LNCAP (cell line): ENCODE measurements around the gene TTC28.

Experiments used
- TF ChIP-seq, protein P1 (sequence below): fragments of 450-650 bp; IDR thresholded peaks from 2 replicates; pipeline ENCODE4 v1.5.1; 2017; ENCODE audit warnings: mild to moderate bottlenecking

TTC28 gene

DNA sequence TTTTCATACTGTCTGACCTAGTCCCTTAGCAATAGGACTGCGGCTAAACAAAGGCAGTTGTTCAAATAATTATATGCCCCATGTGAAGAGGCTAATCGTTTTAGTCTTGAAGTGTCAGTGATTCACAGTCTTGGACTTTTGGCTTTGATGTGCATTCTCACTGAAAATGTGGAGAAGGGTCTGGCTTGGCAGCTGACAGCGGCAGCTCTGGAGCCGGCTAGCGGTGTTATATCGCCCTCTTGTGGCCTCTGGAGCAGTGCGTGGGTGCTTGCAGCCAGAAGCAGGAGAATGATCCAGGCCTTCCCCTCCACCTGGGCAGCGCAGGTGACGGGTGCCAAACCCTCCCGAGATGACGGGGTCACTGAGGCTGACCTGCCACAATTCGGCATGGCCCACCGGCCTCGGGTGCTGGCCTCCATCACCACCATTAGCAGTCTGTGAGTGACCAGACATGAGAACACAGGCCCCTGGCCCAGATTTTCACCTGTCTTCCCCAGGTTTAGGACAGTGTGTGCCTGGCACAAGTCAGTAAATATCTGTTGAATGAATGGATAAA is 670.3 kb downstream of the TTC28 start:
- TF ChIP-seq, protein P1, sequence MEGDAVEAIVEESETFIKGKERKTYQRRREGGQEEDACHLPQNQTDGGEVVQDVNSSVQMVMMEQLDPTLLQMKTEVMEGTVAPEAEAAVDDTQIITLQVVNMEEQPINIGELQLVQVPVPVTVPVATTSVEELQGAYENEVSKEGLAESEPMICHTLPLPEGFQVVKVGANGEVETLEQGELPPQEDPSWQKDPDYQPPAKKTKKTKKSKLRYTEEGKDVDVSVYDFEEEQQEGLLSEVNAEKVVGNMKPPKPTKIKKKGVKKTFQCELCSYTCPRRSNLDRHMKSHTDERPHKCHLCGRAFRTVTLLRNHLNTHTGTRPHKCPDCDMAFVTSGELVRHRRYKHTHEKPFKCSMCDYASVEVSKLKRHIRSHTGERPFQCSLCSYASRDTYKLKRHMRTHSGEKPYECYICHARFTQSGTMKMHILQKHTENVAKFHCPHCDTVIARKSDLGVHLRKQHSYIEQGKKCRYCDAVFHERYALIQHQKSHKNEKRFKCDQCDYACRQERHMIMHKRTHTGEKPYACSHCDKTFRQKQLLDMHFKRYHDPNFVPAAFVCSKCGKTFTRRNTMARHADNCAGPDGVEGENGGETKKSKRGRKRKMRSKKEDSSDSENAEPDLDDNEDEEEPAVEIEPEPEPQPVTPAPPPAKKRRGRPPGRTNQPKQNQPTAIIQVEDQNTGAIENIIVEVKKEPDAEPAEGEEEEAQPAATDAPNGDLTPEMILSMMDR = peak; percentile 96

DNA sequence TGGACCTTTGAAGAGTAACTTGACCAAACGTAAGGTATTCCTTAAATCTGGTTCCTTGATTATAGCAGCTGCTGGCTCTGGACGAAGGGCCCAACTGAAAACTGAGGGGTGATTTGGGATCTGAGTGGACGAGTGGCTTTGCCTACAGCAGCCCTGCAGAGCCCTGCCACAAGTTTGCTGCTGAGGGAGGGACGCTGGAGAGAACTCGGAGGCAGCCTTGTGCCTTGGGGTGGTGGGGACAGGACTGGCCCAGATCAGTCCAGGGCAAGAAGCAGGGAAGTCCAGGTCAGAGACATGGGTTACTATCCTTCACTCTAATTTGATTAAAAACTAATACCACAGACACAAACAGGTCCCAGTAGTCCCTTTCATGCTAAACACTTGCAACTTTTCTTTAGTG is 671.0 kb downstream of the TTC28 start:
- TF ChIP-seq, protein P1 = no peak

DNA sequence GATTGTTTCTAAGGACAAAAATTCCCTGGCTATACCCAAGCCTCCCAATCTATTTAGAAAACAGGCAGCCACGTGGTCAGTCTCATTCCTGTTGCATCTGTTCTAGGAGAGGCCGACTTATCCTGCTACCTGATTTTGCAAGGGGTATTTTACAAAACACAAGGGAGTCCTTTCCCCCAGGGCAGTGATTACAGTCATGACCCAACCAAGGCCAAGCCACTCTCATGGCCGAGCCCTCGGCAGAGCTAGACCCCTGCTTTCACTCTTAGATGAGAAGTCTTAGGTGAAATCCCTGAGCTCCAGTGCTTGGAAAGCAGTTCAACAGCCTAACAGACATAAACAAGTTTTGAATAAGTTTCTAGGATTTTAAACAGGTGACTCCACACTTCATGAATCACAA is 671.6 kb downstream of the TTC28 start:
- TF ChIP-seq, protein P1 = no peak

DNA sequence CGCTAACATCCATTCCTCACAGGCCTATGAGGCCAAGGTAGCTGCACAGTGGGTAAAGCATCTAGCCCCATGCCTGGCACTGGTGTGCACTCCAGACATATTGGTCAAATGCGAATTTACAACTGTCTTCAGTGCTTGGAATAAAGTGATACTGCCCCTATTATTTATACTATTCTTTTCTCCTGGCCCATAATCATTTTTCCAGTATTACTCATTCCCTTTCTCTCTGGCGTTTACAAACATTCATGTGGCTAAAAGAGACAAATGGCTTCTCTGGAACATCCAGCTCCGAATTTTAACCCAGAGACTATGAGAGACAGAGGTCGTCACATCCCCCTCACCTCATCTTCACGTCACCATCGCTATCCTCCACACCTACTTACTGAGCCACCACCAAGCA is 673.4 kb downstream of the TTC28 start:
- TF ChIP-seq, protein P1 = no peak

DNA sequence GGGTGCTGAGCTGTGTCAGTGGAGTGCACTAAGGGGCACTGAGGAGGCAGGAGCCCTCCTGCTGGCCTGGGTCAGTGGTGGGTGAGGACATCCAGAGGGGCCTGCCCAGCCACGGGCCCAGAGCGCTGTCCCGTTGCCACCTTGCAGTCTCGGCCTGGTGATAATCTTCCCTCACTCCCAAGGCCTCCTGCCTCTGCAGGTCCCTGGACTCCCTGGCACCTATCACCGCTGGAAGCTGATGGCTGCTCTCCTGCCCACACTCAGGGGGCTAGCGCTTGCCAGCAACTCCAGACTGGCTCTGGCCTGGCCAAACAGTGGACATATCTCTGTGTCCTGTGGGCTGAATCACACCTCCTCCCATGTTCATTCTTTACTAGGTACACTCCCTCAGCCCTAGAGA is 674.1 kb downstream of the TTC28 start:
- TF ChIP-seq, protein P1 = no peak

DNA sequence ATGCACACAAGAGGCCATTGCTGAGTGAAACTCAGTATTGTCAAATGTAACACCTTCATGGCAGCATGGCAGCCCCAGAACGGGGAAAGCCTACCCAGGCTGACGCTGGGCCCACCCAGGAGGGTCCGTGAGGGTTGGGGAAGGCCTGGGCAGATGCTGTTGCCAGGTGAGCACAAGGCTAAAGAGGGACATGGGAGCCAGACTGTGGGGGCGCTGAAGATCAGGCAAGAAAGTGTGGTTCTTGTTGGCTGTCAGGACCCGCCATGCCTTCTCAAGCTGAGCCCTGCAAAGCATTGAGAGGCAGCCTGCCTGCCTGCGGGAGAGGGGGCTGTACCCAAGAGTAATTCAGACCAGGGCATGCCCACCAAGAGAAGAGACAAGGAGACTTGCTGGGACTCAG is 675.6 kb downstream of the TTC28 start:
- TF ChIP-seq, protein P1 = no peak

DNA sequence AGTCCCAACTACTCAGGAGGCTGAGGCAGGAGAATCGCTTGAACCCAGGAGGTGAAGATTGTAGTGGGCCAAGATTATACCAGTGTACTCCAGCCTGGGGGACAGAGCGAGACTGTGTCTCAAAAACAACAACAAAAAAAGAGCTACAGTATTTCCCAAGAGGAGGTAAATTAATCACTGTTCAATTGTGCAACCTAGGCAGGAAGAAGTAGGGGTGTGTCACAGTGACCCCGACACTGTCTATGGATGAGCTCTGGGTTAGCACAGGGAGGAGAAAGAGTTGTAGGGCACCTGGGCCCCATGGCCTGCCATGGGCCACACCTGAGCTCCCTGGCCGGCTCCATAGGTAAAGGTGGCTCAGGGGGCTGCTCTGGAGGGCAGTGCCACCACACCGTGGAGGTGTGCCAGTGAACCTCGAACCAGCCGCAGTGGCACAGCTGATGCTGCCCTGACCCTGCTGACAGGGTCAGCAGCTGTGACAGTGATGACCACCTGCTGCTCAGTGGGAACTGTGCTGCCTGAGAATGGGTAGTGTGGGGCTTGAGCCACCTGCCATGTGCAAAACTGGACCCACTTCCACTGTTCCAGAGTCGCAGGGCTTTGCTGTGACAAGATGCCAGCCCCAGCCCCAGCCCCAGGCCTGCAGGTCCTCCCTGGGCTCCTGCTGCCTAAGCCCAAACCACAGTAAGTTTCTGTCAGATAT is 676.6 kb downstream of the TTC28 start:
- TF ChIP-seq, protein P1 = no peak
